Tibial artery (tissue), 4 donors: ENCODE data around the gene TSPAN15.

ENCODE experiments used
- DNase-seq, 2 donors: peaks; one replicate each; pipeline ENCODE4 v3.0.0-alpha.2; 2019
- H3K27ac ChIP-seq, 2 donors: fragments of 200-600 bp; sonication (generic) in 1 of 2; 1 replicate in 1 of 2; 2 replicates in 1 of 2; pipeline ENCODE4 v1.5.1; 2018 to 2019; ENCODE audit warnings: mild to moderate bottlenecking in 1 of 2
- H3K27me3 ChIP-seq, 2 donors: fragments of 200-600 bp; sonication (generic) in 1 of 2; one replicate each; pipeline versions ENCODE4 v1.5.1 to v1.6.0; 2016 to 2019
- H3K36me3 ChIP-seq, 3 donors: fragments of 200-600 bp; sonication (generic) in 2 of 3; one replicate each; pipeline ENCODE4 v1.5.1; 2016 to 2019; ENCODE audit warnings: mild to moderate bottlenecking in 2 of 3
- H3K4me1 ChIP-seq, 4 donors: fragments of 200-600 bp; sonication (generic) in 2 of 4; 1 replicate in 3 of 4; 2 replicates in 1 of 4; pipeline ENCODE4 v1.5.1; 2016 to 2019
- H3K4me3 ChIP-seq, 2 donors: fragments of 200-600 bp; sonication (generic) in 1 of 2; 1 replicate in 1 of 2; 2 replicates in 1 of 2; pipeline ENCODE4 v1.5.1; 2018 to 2019; ENCODE audit warnings: mild to moderate bottlenecking in 2 of 2
- H3K9me3 ChIP-seq, 3 donors: fragments of 200-600 bp; sonication (generic) in 1 of 3; one replicate each; pipeline ENCODE4 v1.5.1; 2016 to 2019
- CTCF ChIP-seq, 2 experiments: fragments of 200-600 bp in 1 of 2; fragments of 450-650 bp in 1 of 2; IDR thresholded peaks; one replicate each; pipeline ENCODE4 v1.5.1; 2017 to 2019; ENCODE audit warnings: antibody characterized with exemption in 2 of 2, mild to moderate bottlenecking in 1 of 2, moderate library complexity in 1 of 2
- intact Hi-C: fragments of 100-400 bp; cut with DNase I; formaldehyde crosslinking; loops from one replicate; pipeline ENCODE4 v1.15.0; 2023; ENCODE audit warnings: low total_unique reads

TSPAN15 gene

GRCh38 chr10:69496352-69497230 lies 45.3 kb downstream of the TSPAN15 start:
- peak in 1 of 2 donors; percentile 85 for DNase-seq
- intact Hi-C loops = loop anchor here (5.0 kb wide), 1 partner anchor 44 kb away; the partner anchor contains the start of gene TSPAN15
- no peaks in the 10 kb centered on the region for H3K36me3 ChIP-seq
- peaks cover 0 to 47% (median 35%) of the 10 kb centered on the region in 4 donors for H3K4me1 ChIP-seq
- no peak for TF ChIP-seq CTCF (IDR thresholded peaks at IDR 0.05)
- no peaks in the 10 kb centered on the region for H3K9me3 ChIP-seq
- H3K4me3 ChIP-seq = no peak overlapping the region
- H3K27me3 ChIP-seq = no peaks in the 10 kb centered on the region
- peak overlapping the region; percentile 52 to 54 for H3K27ac ChIP-seq

GRCh38 chr10:69497231-69497561 lies 45.9 kb downstream of the TSPAN15 start:
- Histone ChIP-seq H3K27me3 (no peaks in the 10 kb centered on the region), H3K9me3 (no peaks in the 10 kb centered on the region), H3K36me3 (no peaks in the 10 kb centered on the region), H3K4me1 (peaks cover 0 to 42% (median 35%) of the 10 kb centered on the region in 4 donors), H3K4me3 (no peak overlapping the region), H3K27ac (peak overlapping the region in 1 of 2 donors; percentile 20)
- intact Hi-C loops = loop anchor here (5.0 kb wide), 1 partner anchor 45 kb away; the partner anchor contains the start of gene TSPAN15
- TF ChIP-seq CTCF (IDR thresholded peaks at IDR 0.05) = no peak
- peak in 1 of 2 donors; percentile 56 for DNase-seq

- DNase-seq = no peak
- Histone ChIP-seq H3K4me1 (peaks cover 0 to 41% (median 33%) of the 10 kb centered on the region in 4 donors), H3K4me3 (no peak overlapping the region)
These were observed 46.5 kb downstream of the TSPAN15 start for GRCh38 chr10:69497611-69498390.

GRCh38 chr10:69498711-69499471 lies 47.6 kb downstream of the TSPAN15 start:
- no peaks in the 10 kb centered on the region for H3K9me3 ChIP-seq
- peak overlapping the region; percentile 34 to 57 for H3K27ac ChIP-seq
- intact Hi-C loops = loop anchor here (5.0 kb wide), 1 partner anchor 47 kb away; the partner anchor contains the start of gene TSPAN15
- H3K4me1 ChIP-seq = peaks cover 0 to 41% (median 33%) of the 10 kb centered on the region in 4 donors
- H3K27me3 ChIP-seq = no peaks in the 10 kb centered on the region
- no peak overlapping the region for H3K4me3 ChIP-seq
- DNase-seq = peak in 1 of 2 donors; percentile 84
- TF ChIP-seq CTCF (IDR thresholded peaks at IDR 0.05) = no peak
- H3K36me3 ChIP-seq = peaks cover 0 to 5% (median 0%) of the 10 kb centered on the region in 3 donors

More at GRCh38 chr10:69497611-69498390, 46.5 kb downstream of the TSPAN15 start:
- H3K36me3 ChIP-seq = peaks cover 0 to 5% (median 0%) of the 10 kb centered on the region in 3 donors
- peak overlapping the region in 1 of 2 donors; percentile 20 for H3K27ac ChIP-seq
- no peak for TF ChIP-seq CTCF (IDR thresholded peaks at IDR 0.05)
- intact Hi-C loops = loop anchor here (5.0 kb wide), 1 partner anchor 46 kb away; the partner anchor contains the start of gene TSPAN15
- no peaks in the 10 kb centered on the region for H3K9me3 ChIP-seq
- H3K27me3 ChIP-seq = no peaks in the 10 kb centered on the region
